Measurements from ENCODE around the gene RHBDF2.

The RHBDF2 gene

DNA sequence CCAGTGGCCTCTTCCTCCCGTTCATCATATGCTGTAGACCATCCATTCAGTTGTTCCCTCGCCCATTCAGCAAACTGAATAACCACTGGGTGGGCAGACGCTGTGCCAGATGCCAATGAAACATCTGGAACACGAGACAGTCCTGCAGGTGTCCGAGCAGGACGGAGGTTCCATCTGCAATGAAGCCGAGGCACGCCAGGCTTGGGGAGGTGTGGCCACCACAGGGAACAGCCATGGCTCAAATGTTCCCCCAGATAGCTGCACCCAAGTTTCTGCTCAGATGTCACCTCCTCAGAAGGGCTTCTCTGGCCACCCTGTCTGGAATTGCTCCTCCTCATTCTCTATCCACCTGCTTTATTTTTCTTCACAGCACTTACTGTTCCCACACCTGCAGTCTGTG, 78.8 kb downstream of the RHBDF2 start:
- Histone ChIP-seq H2AFZ (ENCODE audit: insufficient read depth, low read length, poor library complexity) (no peak overlapping the region), H3K4me1 (ENCODE audit: control insufficient read depth in 1 of 2, insufficient read depth in 2 of 2, low read length in 2 of 2) (no peaks in the 10 kb centered on the region), H3K36me3 (ENCODE audit: control insufficient read depth in 1 of 2, insufficient read depth in 2 of 2, low read length in 2 of 2) (no peaks in the 10 kb centered on the region), H4K8ac (ENCODE audit: low read depth, low read length) (no peak overlapping the region), H2BK12ac (ENCODE audit: low read length) (no peak overlapping the region), H3K23ac (ENCODE audit: low read length) (no peak overlapping the region), H3K9me3 (ENCODE audit: insufficient read depth, low read depth, low read length) (peaks cover 2% of the 10 kb centered on the region), H3K27me3 (ENCODE audit: insufficient read depth, low read length) (no peaks in the 10 kb centered on the region), H2BK120ac (ENCODE audit: insufficient read depth, low read length, poor library complexity) (no peak overlapping the region), H3K18ac (ENCODE audit: low read length) (no peak overlapping the region), H4K12ac (ENCODE audit: low read depth, low read length) (no peak overlapping the region), H3K27ac (ENCODE audit: low read depth, low read length) (no peak overlapping the region), H3K79me1 (ENCODE audit: low read length) (no peaks in the 10 kb centered on the region), H3K4me2 (ENCODE audit: low read length) (no peak overlapping the region), H3K79me2 (ENCODE audit: control insufficient read depth, insufficient read depth, low read length, poor library complexity) (no peaks in the 10 kb centered on the region), H2AK5ac (ENCODE audit: low read length) (no peak overlapping the region), H2BK5ac (ENCODE audit: low read depth, low read length, poor library complexity) (no peak overlapping the region), H3K4ac (ENCODE audit: low read depth, low read length) (no peak overlapping the region), H4K91ac (ENCODE audit: low read depth, low read length) (no peak overlapping the region), H3K9ac (ENCODE audit: low read length) (no peak overlapping the region), H3K14ac (ENCODE audit: low read length) (no peak overlapping the region), H3K4me3 (ENCODE audit: low read depth, low read length) (no peak overlapping the region)
- WGBS (ENCODE audit: extremely low coverage, insufficient coverage, insufficient read length): no CpG with 5 or more reads among the region's 8 CpGs
- DNase-seq: no peak

DNA sequence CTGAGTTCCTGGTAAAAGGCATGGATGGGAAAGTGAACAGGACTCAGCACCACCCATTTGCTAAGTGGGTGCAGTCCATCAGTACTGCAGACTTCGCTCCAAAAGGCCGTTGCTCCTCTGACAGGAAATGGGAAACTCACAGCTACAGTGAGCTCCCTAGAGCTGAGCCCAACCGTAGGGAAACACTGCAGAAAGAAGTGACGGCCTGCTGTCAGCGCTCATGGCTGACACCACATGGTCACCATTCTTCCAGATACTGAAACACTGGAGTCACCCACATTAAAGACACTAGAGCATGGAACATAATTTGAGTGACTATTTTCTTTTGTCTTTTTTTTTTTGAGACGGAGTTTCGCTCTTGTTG, 80.2 kb downstream of the RHBDF2 start:
- Histone ChIP-seq H2BK12ac (ENCODE audit: low read length) (no peak overlapping the region), H3K4me1 (ENCODE audit: control insufficient read depth in 1 of 2, insufficient read depth in 2 of 2, low read length in 2 of 2) (no peaks in the 10 kb centered on the region), H3K27me3 (ENCODE audit: insufficient read depth, low read length) (no peaks in the 10 kb centered on the region), H3K36me3 (ENCODE audit: control insufficient read depth in 1 of 2, insufficient read depth in 2 of 2, low read length in 2 of 2) (no peaks in the 10 kb centered on the region), H3K79me2 (ENCODE audit: control insufficient read depth, insufficient read depth, low read length, poor library complexity) (no peaks in the 10 kb centered on the region), H3K4me2 (ENCODE audit: low read length) (no peak overlapping the region), H3K4ac (ENCODE audit: low read depth, low read length) (no peak overlapping the region), H4K8ac (ENCODE audit: low read depth, low read length) (no peak overlapping the region), H2BK120ac (ENCODE audit: insufficient read depth, low read length, poor library complexity) (no peak overlapping the region), H4K12ac (ENCODE audit: low read depth, low read length) (no peak overlapping the region), H2BK5ac (ENCODE audit: low read depth, low read length, poor library complexity) (no peak overlapping the region), H3K14ac (ENCODE audit: low read length) (no peak overlapping the region), H2AK5ac (ENCODE audit: low read length) (no peak overlapping the region), H3K4me3 (ENCODE audit: low read depth, low read length) (no peak overlapping the region), H3K27ac (ENCODE audit: low read depth, low read length) (no peak overlapping the region), H3K9ac (ENCODE audit: low read length) (no peak overlapping the region), H2AFZ (ENCODE audit: insufficient read depth, low read length, poor library complexity) (no peak overlapping the region), H3K23ac (ENCODE audit: low read length) (no peak overlapping the region), H3K79me1 (ENCODE audit: low read length) (no peaks in the 10 kb centered on the region), H3K9me3 (ENCODE audit: insufficient read depth, low read depth, low read length) (peaks cover 2% of the 10 kb centered on the region), H3K18ac (ENCODE audit: low read length) (no peak overlapping the region), H4K91ac (ENCODE audit: low read depth, low read length) (no peak overlapping the region)
- no CpG with 5 or more reads among the region's 7 CpGs for WGBS (ENCODE audit: extremely low coverage, insufficient coverage, insufficient read length)
- no peak for DNase-seq

All from trophoblast cell (in vitro differentiated cells and primary cell).